Left kidney (tissue), 2 donors: ENCODE results near the gene MBNL2. TPM values are rescaled to one million over a fixed set of nuclear protein-coding genes. Genes with fewer than 3 reads are reported as not detected.
"Not testable (repeated sequence)": the region's sequence is repeated elsewhere in the genome, so short reads cannot be mapped to it uniquely, and the experiment has no call there.

Experiments used
- DNase-seq: peaks from one replicate; pipeline ENCODE4 v3.0.0-alpha.2; 2013
- polyA plus RNA-seq: library from polyadenylated mRNA; unstranded; fragments of 120-200 nt; gene quantifications from one replicate; pipeline ENCODE4 v1.2.1, GENCODE V29; 2013; ENCODE audit not compliant: insufficient read length

Gene MBNL2
- polyA plus RNA-seq, 1 donor = 61.8 TPM

DNA sequence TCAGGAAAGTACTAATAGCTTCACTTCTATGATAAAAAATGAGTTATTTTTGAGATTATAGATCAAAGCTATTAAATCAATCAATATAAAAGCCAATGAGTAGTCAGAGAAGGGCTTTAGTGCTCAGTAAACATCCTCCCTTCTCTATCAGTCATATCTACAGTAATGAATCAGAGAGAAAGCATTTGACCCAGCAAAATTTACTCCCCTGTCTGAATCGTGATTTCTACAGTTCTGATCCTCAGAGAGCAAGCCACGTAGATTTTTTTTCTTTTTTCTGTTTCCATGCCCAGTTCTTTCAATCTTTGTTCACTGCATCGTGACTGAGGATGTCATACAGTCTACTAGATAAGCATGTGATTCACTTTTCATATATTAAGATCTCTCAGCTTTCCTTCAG lies 16.2 kb upstream of the MBNL2 start:
- DNase-seq = no peak

DNA sequence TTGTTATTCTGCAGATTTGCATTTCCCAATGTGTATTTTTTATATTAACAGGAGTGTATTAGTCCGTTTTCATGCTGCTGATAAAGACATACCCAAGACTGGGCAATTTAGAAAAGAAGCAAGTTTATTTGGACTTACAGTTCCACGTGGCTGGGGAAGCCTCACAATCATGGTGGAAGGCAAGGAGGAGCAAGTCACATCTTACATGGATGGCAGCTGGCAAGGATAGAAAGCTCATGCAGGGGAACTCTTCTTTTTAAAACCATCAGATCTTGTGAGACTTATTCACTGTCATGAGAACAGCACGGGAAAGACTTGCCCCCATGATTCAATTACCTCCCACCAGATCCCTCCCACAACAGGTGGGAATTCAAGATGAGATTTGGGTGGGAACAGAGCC lies 14.9 kb upstream of the MBNL2 start:
- DNase-seq = not testable (repeated sequence)

DNA sequence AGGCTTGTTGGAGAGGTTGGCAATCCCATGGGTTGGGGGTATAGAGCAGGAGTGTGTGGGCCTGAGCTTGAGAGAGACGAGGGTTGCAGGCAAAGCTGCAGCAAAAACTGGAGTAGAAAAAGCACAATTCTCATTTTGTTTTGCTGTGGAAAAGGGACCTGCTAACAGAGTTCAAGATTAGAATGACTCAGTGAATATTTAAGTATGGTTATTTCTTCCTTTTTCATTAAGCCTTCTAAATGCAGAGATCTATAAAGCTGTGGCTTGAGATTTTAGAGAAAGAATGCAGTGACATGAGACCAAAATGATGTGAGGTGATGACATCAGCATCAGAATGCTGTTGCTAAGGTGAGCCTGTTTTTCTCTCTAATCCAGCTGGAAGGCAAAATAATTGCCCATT lies 10.8 kb upstream of the MBNL2 start:
- no peak for DNase-seq

DNA sequence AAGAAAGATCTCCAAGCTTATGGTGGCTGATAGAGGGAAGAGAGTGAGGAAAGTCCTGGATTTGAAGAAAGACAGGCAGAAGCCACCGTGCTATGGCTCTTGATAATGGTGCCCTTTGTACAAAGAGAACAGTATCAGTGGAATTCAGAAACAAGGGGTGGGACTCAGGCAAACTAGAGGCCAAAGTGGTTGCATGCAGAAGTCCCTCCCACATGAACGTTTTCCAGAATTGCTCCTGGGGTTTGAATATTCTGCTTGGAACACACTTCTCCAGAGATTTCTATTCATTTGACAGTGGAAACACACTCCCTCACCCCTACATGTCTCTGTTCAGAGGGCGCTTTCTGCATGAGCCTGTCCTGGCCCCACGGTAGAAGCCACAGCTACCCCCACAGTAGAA lies 10.1 kb upstream of the MBNL2 start:
- DNase-seq = no peak

DNA sequence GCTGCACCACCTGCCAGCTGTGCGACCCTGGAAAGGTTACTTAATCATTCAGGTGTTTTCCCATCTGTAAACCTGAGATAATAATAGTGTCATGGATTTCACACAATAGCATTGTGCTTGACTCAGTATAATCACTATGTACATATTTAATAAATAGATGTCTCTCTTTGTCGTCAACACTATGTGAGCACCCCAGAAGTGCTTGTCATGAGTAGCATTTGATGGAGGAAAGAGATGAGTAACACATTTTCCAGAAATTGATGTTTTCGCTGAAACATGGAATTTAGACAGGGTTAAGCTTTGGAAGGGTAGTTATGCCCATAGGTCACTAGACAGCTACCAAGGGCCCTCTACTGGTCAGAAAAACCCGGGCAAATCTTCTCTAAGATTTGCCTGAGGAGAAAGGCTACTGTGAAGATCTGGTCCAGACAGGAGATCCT lies 9.5 kb upstream of the MBNL2 start:
- no peak for DNase-seq

DNA sequence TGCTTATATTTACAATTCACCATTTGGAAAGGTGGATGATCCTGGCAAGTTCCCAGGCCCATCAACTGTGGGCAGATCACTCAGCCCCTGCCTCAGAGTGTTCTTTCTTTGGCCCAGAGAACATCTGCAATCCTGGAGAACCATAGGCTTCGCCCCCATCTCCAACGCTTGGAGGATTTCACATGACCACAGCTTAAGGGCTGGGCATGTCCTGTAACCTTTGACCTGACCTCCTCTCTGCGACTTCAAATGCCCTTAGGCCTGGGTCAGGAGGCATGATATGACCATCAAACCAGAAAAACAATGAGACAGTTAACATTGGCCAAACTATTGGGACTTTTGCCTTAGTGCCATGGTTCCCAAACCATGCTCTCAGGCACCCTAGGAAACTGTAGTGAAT lies 7.2 kb upstream of the MBNL2 start:
- no peak for DNase-seq

DNA sequence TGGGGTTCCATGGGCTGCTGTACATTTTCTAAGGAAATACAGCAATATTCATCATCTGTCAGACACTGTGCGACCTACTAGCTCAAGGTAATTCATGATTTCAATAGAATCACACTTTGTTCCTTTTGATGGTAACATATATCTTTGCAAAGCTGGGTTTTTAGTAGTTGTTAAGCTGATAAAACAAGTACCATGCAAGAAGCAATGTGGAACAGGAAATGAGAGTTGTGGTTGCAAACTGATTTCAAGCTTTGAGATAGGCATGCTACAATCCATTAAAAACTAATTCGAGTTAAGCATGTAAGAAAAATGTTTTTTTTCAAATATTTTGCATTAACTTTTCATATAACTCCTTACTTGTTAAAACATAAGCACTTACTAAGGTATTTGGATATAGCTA lies 6.8 kb upstream of the MBNL2 start:
- DNase-seq = no peak

DNA sequence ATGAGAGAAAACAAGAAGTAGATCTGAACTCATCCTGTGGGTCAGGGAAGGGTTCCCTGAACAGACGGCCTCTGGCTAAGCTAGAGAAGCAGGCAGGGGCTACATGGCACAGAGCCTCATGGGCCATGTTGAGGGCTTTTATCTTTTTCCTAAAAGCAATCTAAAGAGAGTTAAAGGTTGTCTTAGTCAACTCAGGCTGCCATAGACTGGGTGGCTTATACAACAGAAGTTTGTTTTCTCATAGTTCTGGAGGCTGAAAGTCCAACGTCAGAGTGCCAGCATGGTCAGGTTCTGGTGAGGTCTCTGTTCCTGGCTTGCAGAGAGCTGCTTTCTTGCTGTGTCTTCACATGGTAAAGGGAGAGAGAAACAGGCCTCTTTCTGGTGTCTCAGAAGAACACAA lies 2.9 kb upstream of the MBNL2 start:
- no peak for DNase-seq

DNA sequence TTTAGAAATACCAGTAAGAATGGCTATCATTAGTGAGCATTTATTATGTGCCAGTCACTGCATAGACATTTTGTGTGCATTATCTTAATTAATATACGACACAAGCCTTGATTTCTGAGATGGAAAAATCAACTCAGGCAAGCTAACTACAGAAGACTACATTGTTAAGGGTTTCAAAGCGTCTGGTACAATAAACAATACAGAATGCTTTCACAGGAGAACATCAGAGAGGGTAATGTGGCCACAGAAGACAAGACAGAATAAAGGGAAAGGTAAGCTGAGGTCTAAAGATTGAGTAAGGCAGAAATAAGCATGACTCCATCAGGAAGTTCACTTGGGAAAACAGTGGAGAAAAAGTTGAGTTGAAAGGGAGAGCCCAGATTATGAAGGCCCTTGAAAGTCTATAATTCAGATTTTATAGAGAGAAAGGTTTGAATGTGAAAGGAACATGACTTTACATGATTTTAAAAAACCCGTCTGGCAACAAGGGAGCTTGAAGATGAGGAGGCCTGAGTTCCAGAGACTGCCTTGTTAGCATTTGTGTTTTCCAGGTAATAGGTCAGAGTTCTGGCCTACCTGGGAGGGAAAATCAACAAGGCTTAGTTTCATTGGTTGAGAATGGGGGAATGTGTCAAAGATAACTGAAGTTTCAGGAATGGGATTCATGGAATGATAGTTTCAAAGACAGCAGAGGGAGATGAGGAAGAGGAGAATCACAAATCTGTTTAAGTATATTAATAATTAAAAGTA lies 1.8 kb upstream of the MBNL2 start:
- DNase-seq = no peak

DNA sequence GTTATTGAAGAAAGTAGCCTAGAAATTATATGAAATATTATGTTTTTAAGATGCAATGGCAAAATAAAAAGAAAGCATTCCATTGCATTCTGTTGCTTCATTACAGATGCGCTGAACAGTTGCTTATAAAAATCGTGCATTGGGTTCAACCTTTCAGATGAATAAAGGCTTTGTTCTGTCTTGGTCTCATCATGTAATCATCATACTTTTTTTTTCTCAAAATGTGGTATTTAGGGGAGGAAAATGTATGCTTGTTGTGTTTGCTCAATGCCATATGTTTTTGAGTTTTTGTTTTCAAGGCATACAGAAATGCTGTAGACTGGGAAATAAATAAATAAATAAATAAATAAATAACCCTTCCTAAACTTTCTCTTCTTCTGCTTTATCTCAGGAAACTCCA lies 1.1 kb upstream of the MBNL2 start:
- no peak for DNase-seq

DNA sequence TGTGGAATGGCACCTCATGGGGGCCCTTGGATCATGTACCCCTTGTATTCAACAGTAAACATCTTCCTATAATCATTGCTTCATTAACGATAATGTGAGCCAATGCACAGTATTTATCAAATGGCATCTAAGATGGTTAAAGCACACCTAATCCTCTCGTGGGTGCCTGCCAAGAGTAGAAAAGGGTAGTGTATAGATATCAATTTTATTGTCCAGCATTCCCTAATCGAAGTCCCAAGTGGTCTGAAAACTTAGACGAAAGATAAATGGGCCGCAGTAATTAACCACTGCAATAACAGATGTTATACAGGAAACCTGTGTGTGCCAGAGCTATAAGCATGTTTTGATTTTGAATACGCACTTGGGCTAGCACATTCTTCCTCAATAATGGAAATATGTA lies 667 bp upstream of the MBNL2 start:
- DNase-seq = no peak

DNA sequence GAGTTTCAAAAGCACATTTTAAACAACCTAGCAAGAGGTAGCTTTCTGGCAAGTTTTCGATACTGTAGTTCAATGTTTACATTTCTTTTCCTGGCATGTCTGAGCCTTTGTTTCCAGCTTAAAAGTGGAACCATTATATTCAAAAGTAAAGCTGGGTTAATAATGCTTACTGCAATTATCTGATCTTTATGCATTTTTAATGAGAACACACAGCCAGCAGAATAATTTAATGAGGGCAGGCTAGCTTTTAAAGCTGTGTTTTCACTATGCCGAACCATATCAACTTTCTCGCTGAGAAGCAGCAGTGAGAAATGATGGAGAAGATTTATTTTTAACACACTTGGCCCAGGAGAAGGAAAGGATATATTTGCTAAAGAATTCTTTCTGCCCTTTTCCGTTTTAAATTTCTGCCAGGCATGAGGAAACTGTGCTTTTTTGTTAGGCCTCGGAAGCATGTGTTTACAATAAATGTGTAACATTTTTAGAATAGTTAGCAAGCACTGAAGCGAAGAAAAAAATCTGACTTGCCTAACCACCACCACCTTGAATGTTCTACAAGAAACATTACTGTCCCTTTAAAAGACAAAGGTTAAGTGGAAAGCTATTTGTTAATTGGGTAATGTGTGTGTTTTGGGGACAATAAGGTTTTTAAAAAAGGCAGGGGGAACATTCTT lies 1.0 kb downstream of the MBNL2 start:
- no peak for DNase-seq

DNA sequence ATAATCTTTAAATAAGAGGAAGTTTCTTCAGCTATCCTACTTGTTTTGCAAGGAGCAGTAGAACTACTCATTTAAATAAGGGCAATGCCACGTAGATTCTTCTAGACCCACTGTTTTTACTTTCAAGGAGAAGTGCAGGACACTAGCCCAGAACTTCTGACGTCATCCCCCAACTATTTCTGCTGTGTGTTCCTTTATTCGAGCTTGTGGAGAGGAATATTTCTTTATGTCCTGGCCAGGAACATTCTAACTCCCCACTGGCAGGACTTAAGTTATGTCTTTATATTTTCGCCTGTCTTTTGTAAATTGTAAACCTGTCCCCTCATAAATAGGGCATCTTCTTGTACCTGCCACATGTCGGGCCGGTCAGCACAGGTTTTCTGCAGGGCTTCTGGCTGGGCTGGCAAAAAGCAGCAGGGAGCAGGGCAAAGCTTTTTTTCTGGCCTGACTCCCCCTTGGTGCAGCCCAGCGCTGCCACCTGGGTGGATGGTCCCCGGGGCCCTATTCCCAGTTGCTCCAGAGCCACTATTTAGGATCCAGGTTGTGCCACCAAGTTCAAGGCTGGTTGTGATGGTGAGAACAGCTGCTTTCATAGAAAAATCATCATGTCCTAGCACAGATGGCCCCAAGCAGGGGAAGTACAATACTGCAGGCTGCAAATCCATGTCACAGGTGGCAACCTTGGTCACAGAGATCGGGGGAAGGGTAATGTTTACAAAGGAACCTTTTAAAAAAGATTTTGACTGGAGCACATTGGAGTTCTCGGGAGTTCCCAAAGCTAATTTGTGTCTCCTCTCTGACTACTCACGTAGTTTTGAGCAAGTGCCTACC lies 1.8 kb downstream of the MBNL2 start:
- peak; percentile 86 for DNase-seq

DNA sequence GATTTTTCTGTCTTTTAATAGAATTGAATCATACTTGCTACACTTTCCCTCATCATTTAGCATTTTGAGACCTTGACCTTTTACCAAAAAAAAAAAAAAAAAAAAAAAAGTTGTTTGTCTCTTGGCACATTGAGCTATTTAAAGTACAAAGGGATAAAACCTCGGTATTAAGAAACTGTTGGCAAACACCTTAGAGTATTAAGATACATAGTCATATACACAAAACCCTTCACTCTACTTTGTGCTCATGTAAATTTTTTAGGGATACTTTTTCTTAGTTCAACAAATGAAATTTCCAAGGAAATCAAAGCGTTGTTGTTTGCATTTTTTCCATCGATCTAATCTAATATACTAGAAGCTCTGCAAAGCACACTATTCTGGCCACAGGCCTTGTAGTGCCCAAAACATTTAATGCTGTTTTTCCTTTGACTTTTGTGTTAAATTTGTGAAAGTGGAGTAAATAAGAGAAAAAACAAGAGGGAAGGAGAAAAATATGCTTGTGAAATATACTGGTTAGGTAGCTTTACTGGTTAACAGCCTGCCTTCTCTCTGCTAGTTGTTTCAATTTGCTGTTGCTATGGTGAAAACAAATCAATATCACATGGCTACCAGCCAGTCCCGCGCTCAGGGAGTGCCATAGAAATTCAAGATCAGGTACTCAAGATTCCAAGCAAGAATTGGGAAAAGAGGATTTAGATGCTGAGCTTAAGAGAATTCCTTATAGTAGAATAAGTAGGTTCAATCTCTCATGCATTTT lies 2.6 kb downstream of the MBNL2 start:
- DNase-seq = peak; percentile 54

DNA sequence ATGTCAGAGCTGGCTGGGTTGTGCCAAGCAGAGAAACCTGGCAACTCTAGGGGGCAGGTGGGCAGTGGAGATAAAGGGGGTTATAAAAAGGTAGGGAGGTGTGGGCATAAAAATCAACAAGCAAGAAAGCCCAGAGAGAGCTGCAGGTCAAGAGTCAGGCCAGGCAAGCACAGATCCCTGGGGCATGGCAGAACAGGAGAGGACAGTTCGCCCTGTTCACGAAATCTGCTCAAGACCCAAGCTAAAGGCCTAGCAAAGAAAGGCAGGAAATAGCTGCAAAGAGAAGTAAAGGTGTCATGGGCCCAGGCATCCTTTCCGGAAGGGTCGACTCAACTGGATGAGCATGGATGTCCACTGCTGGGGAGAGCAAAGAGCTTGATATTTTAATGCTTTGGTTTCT lies 3.4 kb downstream of the MBNL2 start:
- no peak for DNase-seq

DNA sequence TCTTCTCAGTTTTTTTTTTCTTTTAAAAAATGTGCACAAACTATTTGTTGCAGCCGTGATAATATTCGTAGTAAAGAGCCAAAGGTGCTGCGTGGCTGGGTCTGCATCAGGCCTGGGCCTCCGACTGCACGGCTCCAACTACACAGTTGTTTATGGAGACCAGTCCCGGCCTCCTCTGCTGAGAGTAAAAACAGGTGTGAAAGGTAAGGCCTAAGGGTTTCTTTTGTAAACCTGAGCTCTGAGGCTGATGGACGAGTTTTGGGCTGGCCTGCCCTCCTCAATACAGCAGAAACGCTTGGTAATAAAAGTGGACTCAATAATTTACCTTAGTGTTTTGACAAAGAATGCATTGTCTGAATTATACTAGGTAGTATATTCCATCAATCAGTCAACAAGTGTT lies 3.9 kb downstream of the MBNL2 start:
- no peak for DNase-seq

DNA sequence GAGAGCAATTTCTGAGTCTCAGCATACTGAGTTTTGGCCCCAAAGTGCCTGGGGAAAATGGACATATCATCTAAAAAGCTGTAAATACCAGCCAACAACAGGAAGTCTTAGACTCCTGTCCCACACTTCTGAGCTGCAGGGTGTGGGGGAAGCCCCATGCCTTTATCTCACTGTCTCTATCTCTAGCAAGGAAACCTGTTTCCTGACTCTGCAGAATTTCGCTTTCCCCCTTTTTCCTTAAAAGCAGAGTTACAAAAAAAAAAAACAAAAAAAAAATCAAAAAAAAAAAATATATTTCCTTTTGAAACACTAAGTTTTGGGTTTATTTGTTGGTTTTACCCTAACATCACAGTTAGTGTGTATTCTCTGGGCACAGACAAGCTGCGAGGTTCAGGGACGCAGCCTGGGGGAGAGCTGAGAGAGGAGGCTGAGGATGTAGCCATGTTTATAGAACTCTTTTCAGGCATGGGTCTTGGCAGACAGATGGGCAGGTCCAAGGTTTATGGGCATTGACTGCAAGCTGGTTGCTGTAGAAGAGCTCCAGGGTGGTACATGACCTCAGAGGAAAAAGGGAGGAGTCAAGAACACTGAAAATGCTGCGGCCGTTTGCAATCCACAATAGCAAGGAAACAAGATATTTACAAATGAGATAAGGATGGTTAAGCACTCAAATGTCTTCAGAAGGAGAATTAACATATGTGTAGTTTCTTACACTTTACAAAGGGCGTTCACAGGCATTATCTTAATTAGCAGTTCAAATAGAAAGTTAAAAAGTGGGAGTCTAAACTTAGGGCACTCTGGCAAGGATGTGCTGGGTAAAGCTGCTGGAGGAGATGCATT lies 4.9 kb downstream of the MBNL2 start:
- peak; percentile 43 for DNase-seq

DNA sequence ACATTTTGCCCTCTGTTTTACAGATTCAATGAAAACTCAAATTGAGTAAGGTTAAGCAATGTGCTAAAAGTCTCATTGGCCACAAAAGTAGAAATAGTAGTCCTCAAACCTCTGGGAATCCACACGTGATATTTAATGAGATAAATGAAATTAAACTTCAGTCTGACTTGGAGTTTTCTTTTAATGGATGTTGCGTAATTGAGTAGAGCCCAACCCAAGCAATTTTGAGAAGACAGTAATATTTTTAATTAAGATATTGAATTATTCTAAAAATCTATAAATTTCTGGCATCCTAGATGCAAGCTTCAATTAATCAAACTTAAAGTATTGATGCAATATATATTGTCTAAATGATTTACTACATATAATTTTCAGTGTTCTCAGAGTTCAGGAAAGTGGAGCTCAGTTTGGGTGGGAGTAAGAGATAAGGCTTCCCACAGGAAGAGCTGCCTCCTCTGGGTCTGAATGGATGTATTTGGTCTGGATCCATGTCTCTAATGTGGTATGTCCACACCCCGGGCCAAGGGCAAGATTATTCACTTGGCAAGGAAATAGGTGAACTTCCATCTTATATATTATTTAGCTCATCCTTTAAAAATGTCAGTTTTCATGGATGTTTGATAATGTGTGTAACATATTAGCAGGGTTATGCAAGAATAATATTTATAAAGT lies 6.9 kb downstream of the MBNL2 start:
- DNase-seq = no peak

DNA sequence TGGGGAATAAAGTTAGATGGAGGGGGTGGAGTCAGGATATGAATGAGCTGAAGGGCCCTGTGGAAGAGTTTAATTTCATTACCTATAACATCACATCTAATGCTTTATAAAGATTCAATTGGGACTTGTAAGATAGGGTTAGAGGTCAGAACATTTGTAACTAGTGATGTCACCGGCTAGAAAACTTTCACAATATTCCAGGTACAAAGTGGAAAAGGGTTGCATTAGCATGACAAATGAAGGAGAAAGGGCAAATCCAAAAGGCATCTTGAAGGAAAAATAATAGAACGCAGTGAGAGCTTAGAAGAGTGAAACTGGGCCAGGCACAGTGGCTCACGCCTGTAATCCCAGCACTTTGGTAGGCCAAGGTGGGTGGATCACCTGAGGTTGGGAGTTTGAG lies 7.6 kb downstream of the MBNL2 start:
- no peak for DNase-seq

DNA sequence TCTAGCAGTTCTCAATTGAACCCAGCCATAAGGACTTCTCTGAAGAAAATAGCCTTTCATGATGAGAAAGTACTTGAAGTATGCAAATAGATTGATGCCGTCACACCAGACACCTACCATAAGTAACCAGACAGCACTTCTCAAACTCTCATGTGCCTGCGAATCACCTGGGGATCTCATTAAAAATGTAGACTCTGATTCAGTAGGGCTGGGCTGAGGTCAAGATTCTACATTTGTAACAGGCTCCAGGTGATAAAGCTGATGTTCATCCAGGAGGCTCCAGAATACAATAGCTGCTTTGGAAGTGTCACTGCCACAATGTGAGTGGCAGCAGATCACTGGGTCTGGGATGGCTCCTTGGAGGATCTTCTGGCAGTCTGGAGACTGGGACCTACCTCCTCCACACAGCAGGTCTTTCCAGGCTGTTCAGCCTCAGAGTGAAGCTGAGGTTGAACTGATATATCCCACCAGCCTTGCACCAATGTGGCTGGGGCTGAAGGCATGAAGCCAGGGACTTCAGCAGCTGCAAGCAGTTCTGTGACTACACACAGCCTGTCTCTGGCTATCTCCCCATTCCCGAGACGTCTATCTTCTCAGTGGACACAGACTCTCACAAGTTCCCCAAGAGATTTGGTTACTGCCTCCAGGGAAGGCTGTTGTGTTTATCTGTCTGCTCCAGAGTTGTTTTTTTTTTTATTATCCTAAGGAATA lies 9.1 kb downstream of the MBNL2 start:
- DNase-seq = no peak
